GM12878 (cell line): ENCODE measurements around the gene HLA-DMA. TPM values are rescaled to one million over a fixed set of nuclear protein-coding genes. Genes with fewer than 3 reads are reported as not detected.

ENCODE experiments used
- ATAC-seq: fragments of 200-7000 bp; cut with Tn5 transposase; 3 replicates; pipeline ENCODE4 v1.9.1; 2020; ENCODE audit warnings: mild to moderate bottlenecking, moderate library complexity
- BruUV-seq: library from RNA; stranded (reverse); fragments of 400-500 nt; replicated peaks from 2 replicates; lab custom pipeline; 2021; lab: Mats Ljungman, UMichigan
- CTCF ChIA-PET: fragments of 300-600 bp; sonication (Branson Sonifier 250); formaldehyde crosslinking; extraction: SDS; loops from one replicate; lab custom pipeline; 2021; ENCODE audit warnings: inconsistent platforms; lab: Yijun Ruan, JAX
- POLR2A ChIA-PET: fragments of 350-600 bp; formaldehyde crosslinking; extraction: SDS; loops from one replicate; lab custom pipeline; 2021; ENCODE audit warnings: inconsistent platforms; lab: Charles Lee
- RAD21 ChIA-PET: fragments of 300-600 bp; sonication (Branson Sonifier 250); formaldehyde crosslinking; loops from one replicate; lab custom pipeline; 2023; ENCODE audit warnings: antibody characterized with exemption; ENCODE audit not compliant: unreplicated experiment; lab: Charles Lee
- SMC1A ChIA-PET: fragments of 300-600 bp; sonication (Branson Sonifier 250); formaldehyde crosslinking; loops from one replicate; lab custom pipeline; 2023; ENCODE audit not compliant: unreplicated experiment, uncharacterized antibody; lab: Charles Lee
- DNase-seq: peaks from one replicate; pipeline ENCODE4 v3.0.0-alpha.2; 2011; ENCODE audit warnings: low read depth, low spot score
- FAIRE-seq: peaks from 3 replicates; lab custom pipeline; 2011; peaks lifted over from hg19 to GRCh38; lab: Jason Lieb, UNC
- H2AFZ ChIP-seq: 2 replicates; pipeline ENCODE4 v1.6.0; 2011; ENCODE audit warnings: low read depth, low read length, control low read depth; ENCODE audit not compliant: control insufficient read depth
- H3K27ac ChIP-seq: 2 replicates; pipeline ENCODE4 v1.5.1; 2011; ENCODE audit warnings: control low read depth; ENCODE audit not compliant: control insufficient read depth, insufficient read depth
- H3K27me3 ChIP-seq, 2 experiments: replicated peaks in 1 of 2; 2 replicates each; pipeline versions ENCODE4 v1.6.0 to v1.6.1; 2011; ENCODE audit warnings: low read length in 1 of 2; ENCODE audit not compliant: control insufficient read depth in 2 of 2, insufficient read depth in 2 of 2
- H3K36me3 ChIP-seq, 2 experiments: 2 replicates each; pipeline ENCODE4 v1.5.1; 2011; ENCODE audit warnings: low read length in 1 of 2; ENCODE audit not compliant: control insufficient read depth in 2 of 2, insufficient read depth in 2 of 2
- H3K4me1 ChIP-seq: 2 replicates; pipeline ENCODE4 v1.6.1; 2011; ENCODE audit warnings: mild to moderate bottlenecking, low read length, moderate library complexity, mixed read lengths; ENCODE audit not compliant: control insufficient read depth, insufficient read depth
- H3K4me2 ChIP-seq: 2 replicates; pipeline ENCODE4 v1.6.0; 2011; ENCODE audit warnings: control low read depth; ENCODE audit not compliant: control insufficient read depth, insufficient read depth
- H3K4me3 ChIP-seq: fragments of 200-600 bp; sonication (generic); 2 replicates; pipeline ENCODE4 v1.5.1; 2016
- H3K79me2 ChIP-seq: 2 replicates; pipeline ENCODE4 v1.6.0; 2011; ENCODE audit warnings: low read length; ENCODE audit not compliant: control insufficient read depth, insufficient read depth
- H3K9ac ChIP-seq: 2 replicates; pipeline ENCODE4 v1.8.0; 2011; ENCODE audit warnings: low read length, control low read depth, mixed read lengths; ENCODE audit not compliant: control insufficient read depth, insufficient read depth
- H3K9me3 ChIP-seq: replicated peaks from 3 replicates; pipeline ENCODE4 v1.5.1; 2011; ENCODE audit warnings: mild to moderate bottlenecking, low read length; ENCODE audit not compliant: control insufficient read depth, insufficient read depth
- H4K20me1 ChIP-seq: 2 replicates; pipeline ENCODE4 v1.6.0; 2011; ENCODE audit not compliant: control insufficient read depth, insufficient read depth
- ASH2L ChIP-seq: fragments of 300-600, 200-600 bp; sonication (generic); IDR thresholded peaks from 2 replicates; pipeline ENCODE4 v1.6.1; 2017; ENCODE audit warnings: low read depth, mild to moderate bottlenecking, borderline replicate concordance
- BRCA1 ChIP-seq: IDR thresholded peaks from 2 replicates; pipeline ENCODE4 v1.6.1; 2011; ENCODE audit warnings: low read depth, low read length, improper control_type of control experiment
- CEBPB ChIP-seq, 2 experiments: fragments of 150-350 bp in 1 of 2; IDR thresholded peaks; 2 replicates each; pipeline ENCODE4 v1.6.1; 2012 to 2014; ENCODE audit warnings: low read depth in 2 of 2, low read length in 2 of 2, borderline replicate concordance in 1 of 2, inconsistent platforms in 1 of 2
- CHD2 ChIP-seq: IDR thresholded peaks from 2 replicates; pipeline ENCODE4 v1.6.1; 2011; ENCODE audit warnings: low read depth, low read length, improper control_type of control experiment, borderline replicate concordance
- EGR1 ChIP-seq, 2 experiments: IDR thresholded peaks; 1 replicate in 1 of 2; 2 replicates in 1 of 2; pipeline ENCODE4 v1.6.1; 2011 to 2012; ENCODE audit warnings: low read depth in 2 of 2, low read length in 2 of 2, borderline replicate concordance in 1 of 2, mild to moderate bottlenecking in 1 of 2, moderate library complexity in 1 of 2
- ELK1 ChIP-seq: IDR thresholded peaks from 2 replicates; pipeline ENCODE4 v1.6.1; 2012; ENCODE audit warnings: low read depth, low read length, improper control_type of control experiment
- ETV6 ChIP-seq, 2 experiments: fragments of 450-650 bp in 1 of 2; IDR thresholded peaks in 1 of 2; conservative IDR thresholded peaks in 1 of 2; 2 replicates each; pipeline ENCODE4 v1.6.1; 2014; ENCODE audit warnings: antibody characterized with exemption in 1 of 2, borderline replicate concordance in 1 of 2, low read depth in 1 of 2, mild to moderate bottlenecking in 1 of 2, moderate library complexity in 1 of 2
- POLR2A ChIP-seq: IDR thresholded peaks from 2 replicates; pipeline ENCODE4 v1.6.1; 2011; ENCODE audit warnings: low read depth, mild to moderate bottlenecking, low read length
- SMARCA5 ChIP-seq: fragments of 450-650 bp; IDR thresholded peaks from 2 replicates; pipeline ENCODE4 v1.6.1; 2017; ENCODE audit warnings: mild to moderate bottlenecking
- SUZ12 ChIP-seq: fragments of 200-600 bp; sonication (generic); IDR thresholded peaks from one replicate; pipeline ENCODE4 v1.6.1; 2018; ENCODE audit warnings: antibody characterized with exemption, mild to moderate bottlenecking; ENCODE audit not compliant: unreplicated experiment
- ZNF207 ChIP-seq: fragments of 450-650 bp; IDR thresholded peaks from 2 replicates; pipeline ENCODE4 v1.6.1; 2014; ENCODE audit warnings: antibody characterized with exemption, mild to moderate bottlenecking, borderline replicate concordance
- WGBS: methylation state at CpG from one replicate; pipeline ENCODE4 v1.1.6; 2016; ENCODE audit warnings: low lambda C conversion rate; ENCODE audit not compliant: insufficient replicate concordance, insufficient coverage; ENCODE audit errors: missing lambda C conversion rate; 5-methylcytosine and 5-hydroxymethylcytosine counted together
- in situ Hi-C: fragments of 300-500 bp; cut with MboI; formaldehyde crosslinking; loops from 9 replicates; pipeline ENCODE4 v1.14.3; 2018; ENCODE audit warnings: mixed read lengths
- intact Hi-C: fragments of 100-400 bp; cut with micrococcal nuclease; formaldehyde crosslinking; loops from one replicate; pipeline ENCODE4 v1.14.2; 2022; ENCODE audit not compliant: unreplicated experiment
- polyA plus RNA-seq, 11 experiments: library from polyadenylated mRNA; depleted of rRNA in 4 of 11; unstranded in 6 of 11; stranded (reverse) in 5 of 11; fragments of >200 nt; fragmentation: Nextera tagmentation in 4 of 11; fragmentation: Illumina TruSeq in 1 of 11; extraction: Ambion mirVana in 4 of 11; extraction: Trizol in 1 of 11; gene quantifications; 1 replicate in 1 of 11; 2 replicates in 10 of 11; pipeline versions ENCODE4 v1.2.1 to v1.2.3, GENCODE V29; 2011 to 2016; ENCODE audit warnings: inconsistent platforms in 2 of 11, missing spikeins in 2 of 11, low read depth in 1 of 11
- total RNA-seq, 4 experiments: library from RNA; depleted of rRNA in 3 of 4; stranded (reverse); fragments of >200 nt in 3 of 4; fragmentation: Illumina TruSeq in 1 of 4; extraction: Trizol in 1 of 4; gene quantifications; 2 replicates each; pipeline versions ENCODE4 v1.2.1 to v1.2.3, GENCODE V29; 2013 to 2021

Gene HLA-DMA
- total and polyA plus RNA-seq, 10 of the 15 experiments (the other 5 are each of a cell fraction or from before 2014, with no cell fraction given) = 177 to 552 (median 309) TPM

DNA sequence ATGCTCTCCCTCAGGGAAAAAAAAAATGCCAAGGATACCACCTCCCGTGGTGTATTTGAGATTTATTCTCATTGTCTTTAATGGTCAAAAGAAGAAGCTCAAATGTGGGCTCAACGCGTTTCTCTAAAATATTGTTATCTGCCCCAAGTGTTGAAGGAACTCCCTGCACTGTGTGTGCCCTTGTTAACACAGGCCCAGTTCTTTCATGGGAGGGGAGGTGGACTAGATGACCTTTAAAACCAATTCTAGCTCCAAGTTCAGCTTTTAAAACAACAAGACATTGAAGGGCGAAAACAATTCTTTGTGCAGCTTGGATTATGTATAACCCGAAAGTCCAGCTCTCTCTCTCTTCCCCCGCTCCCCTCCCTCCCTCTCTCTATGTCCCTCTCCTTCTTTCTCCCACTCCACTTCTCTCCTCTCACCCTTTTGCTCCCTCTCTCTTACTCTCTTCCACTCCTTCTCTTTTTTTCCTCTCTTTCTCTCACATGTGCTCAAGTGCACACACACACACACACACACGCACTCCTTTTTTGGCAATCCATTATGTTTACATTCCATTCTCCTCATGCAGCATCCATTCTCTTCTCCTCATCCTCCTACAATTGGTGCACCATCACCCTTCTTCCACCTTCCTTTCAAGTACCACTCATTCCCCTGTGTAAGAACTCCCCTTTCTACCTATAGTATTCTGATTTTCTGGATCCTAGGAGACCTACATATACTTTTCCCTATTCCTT is 20.6 kb downstream of the HLA-DMA start:
- in situ Hi-C loops (no loop called here), intact Hi-C loops (loop anchor here (2.0 kb wide), 1 partner anchor 53 kb away; no protein-coding TSS in a partner anchor)
- H3K27ac ChIP-seq = no peak overlapping the region
- ChIA-PET SMC1A (interaction anchor here (0.6 to 15.9 kb wide), 16 partner anchors 9 to 68 kb away, joined by 3 to 354 read pairs (median 12); partner anchors contain the start of genes BRD2 and HLA-DMA), CTCF (interaction anchor here (0.7 to 15.9 kb wide), 16 partner anchors 7 to 94 kb away, joined by 3 to 532 read pairs (median 19); partner anchors contain the start of genes HLA-DMA and TAP2), POLR2A (interaction anchor here (0.6 to 3.6 kb wide), 7 partner anchors 11 to 1096 kb away, joined by 3 to 52 read pairs (median 4); partner anchors contain the start of gene HLA-DMA), RAD21 (interaction anchor here (0.8 to 7.5 kb wide), 10 partner anchors 11 to 51 kb away, joined by 3 to 135 read pairs (median 19); partner anchors contain the start of genes HLA-DMA and HLA-DMB)
- TF ChIP-seq ETV6 (conservative IDR thresholded peaks at IDR 0.05 in 1 of 2, IDR thresholded peaks at IDR 0.05 in 1 of 2; ENCODE audit: borderline replicate concordance in 1 of 2, low read depth in 1 of 2) (no peak), BRCA1 (no peak), POLR2A (0 out of 2 replicates have a peak, but pooled peaks have one; percentile 32)
- H3K9ac ChIP-seq = no peak overlapping the region
- peaks cover 3% of the 10 kb centered on the region for H3K4me1 ChIP-seq
- H2AFZ ChIP-seq = no peak overlapping the region
- no peak for ATAC-seq
- no peak for DNase-seq
- no peak overlapping the region for H3K4me3 ChIP-seq
- H3K9me3 ChIP-seq = no peaks in the 10 kb centered on the region
- FAIRE-seq = no peak
- H3K79me2 ChIP-seq = peaks cover 3% of the 10 kb centered on the region
- BruUV-seq = no TSS peak
- no peaks in the 10 kb centered on the region; a peak in 1 of 4 replicates for H3K27me3 ChIP-seq
- 91% methylated on average over 7 of the region's 7 CpGs for WGBS
- H3K4me2 ChIP-seq = no peak overlapping the region
- peaks cover 16 to 27% of the 10 kb centered on the region in 2 experiments for H3K36me3 ChIP-seq
- no peaks in the 10 kb centered on the region for H4K20me1 ChIP-seq

- no peak overlapping the region for H3K4me3 ChIP-seq
- ATAC-seq (peak; percentile 17; the same call in 1 of the 3 replicates), FAIRE-seq (peak; percentile 41), DNase-seq (no peak)
- H3K79me2 ChIP-seq = no peaks in the 10 kb centered on the region; the same call in 1 of the 2 replicates
- in situ Hi-C loops (no loop called here), intact Hi-C loops (no loop called here)
- 0% methylated on average over 1 of the region's 1 CpG for WGBS
- SMC1A ChIA-PET = interaction anchor here (1.0 to 15.9 kb wide), 5 partner anchors 13 to 54 kb away, joined by 3 to 354 read pairs (median 6); partner anchors contain the start of gene HLA-DMA
- H4K20me1 ChIP-seq = no peaks in the 10 kb centered on the region
- no peaks in the 10 kb centered on the region for H3K9me3 ChIP-seq
- H2AFZ ChIP-seq = no peak overlapping the region
- H3K9ac ChIP-seq = no peak overlapping the region
- H3K27me3 ChIP-seq = no peaks in the 10 kb centered on the region; a peak in 1 of 4 replicates
- BruUV-seq = no TSS peak
- H3K27ac ChIP-seq = no peak overlapping the region
- CTCF ChIA-PET = interaction anchor here (0.9 to 15.9 kb wide), 5 partner anchors 11 to 55 kb away, joined by 3 to 532 read pairs (median 5); partner anchors contain the start of gene HLA-DMA
- no peak overlapping the region for H3K4me2 ChIP-seq
- H3K4me1 ChIP-seq = no peaks in the 10 kb centered on the region; the same call in 1 of the 2 replicates
- H3K36me3 ChIP-seq = peaks cover 11 to 17% of the 10 kb centered on the region in 2 experiments
- TF ChIP-seq CEBPB (IDR thresholded peaks at IDR 0.05; ENCODE audit: borderline replicate concordance in 1 of 2, low read depth in 2 of 2, low read length in 2 of 2) (no peak), SMARCA5 (no peak), ASH2L (no peak), EGR1 (IDR thresholded peaks at IDR 0.05; ENCODE audit: borderline replicate concordance in 1 of 2, low read depth in 2 of 2, low read length in 2 of 2) (no peak), CHD2 (no peak), ELK1 (no peak), ZNF207 (no peak), SUZ12 (no peak), POLR2A (peak; percentile 49; the same call in 1 of the 2 replicates)
- POLR2A ChIA-PET = interaction anchor here (0.5 to 1.2 kb wide), 4 partner anchors 10 to 29 kb away, joined by 3 to 5 read pairs (median 3); no protein-coding TSS in a partner anchor
- RAD21 ChIA-PET = interaction anchor here (0.8 to 7.5 kb wide), 6 partner anchors 16 to 52 kb away, joined by 3 to 135 read pairs (median 6); no protein-coding TSS in a partner anchor
These were observed 21.7 kb downstream of the HLA-DMA start for GRCh38 chr6:32931211-32931610.
